ENCODE results near the gene DCTD. TPM values are rescaled to one million over a fixed set of nuclear protein-coding genes. Genes with fewer than 3 reads are reported as not detected.

The DCTD gene
- total RNA-seq, 1 donor from 2014 or later, result 93.4 TPM

DNA sequence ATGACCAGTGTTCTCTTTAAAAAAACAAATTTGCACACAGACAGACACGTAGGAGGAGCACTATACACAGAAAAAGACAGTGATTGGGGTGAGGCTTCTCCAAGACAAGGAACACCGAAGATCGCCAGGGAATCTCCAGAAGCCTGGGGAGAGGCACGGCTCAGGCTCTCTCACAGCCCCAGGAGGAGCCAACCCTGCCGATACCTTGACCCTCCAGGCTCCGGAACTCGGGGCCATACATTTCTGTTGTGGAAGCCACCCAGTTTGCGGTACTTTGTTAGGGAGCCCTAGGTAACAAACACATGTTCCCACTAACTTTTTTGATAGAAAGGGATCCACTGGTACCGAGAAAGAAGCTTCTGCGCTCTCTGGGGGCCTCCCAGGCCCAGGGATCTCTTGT is 55.8 kb downstream of the DCTD start:
- Histone ChIP-seq H3K4me3 (no peak overlapping the region), H4K20me1 (ENCODE audit: low read depth) (no peaks in the 10 kb centered on the region), H3K4me2 (no peak overlapping the region), H3K4me1 (peaks cover 7% of the 10 kb centered on the region), H3F3A (ENCODE audit: low read depth) (no peaks in the 10 kb centered on the region), H3K9me3 (ENCODE audit: low read depth) (no peaks in the 10 kb centered on the region), H3K79me2 (ENCODE audit: low read depth) (no peaks in the 10 kb centered on the region), H3K27ac (no peak overlapping the region), H3K36me3 (no peaks in the 10 kb centered on the region), H3K9ac (no peak overlapping the region), H3K27me3 (no peaks in the 10 kb centered on the region), H2AFZ (replicated peaks) (no peak overlapping the region)
- no peak overlapping the region for H3K4me3 Mint-ChIP-seq
- DNase-seq (ENCODE audit: low spot score), result no peak
- TF ChIP-seq EZH2 (IDR thresholded peaks at IDR 0.05) (no peak), EZH2phosphoT487 (IDR thresholded peaks at IDR 0.05) (no peak)
- TF ChIP-seq, protein P1, sequence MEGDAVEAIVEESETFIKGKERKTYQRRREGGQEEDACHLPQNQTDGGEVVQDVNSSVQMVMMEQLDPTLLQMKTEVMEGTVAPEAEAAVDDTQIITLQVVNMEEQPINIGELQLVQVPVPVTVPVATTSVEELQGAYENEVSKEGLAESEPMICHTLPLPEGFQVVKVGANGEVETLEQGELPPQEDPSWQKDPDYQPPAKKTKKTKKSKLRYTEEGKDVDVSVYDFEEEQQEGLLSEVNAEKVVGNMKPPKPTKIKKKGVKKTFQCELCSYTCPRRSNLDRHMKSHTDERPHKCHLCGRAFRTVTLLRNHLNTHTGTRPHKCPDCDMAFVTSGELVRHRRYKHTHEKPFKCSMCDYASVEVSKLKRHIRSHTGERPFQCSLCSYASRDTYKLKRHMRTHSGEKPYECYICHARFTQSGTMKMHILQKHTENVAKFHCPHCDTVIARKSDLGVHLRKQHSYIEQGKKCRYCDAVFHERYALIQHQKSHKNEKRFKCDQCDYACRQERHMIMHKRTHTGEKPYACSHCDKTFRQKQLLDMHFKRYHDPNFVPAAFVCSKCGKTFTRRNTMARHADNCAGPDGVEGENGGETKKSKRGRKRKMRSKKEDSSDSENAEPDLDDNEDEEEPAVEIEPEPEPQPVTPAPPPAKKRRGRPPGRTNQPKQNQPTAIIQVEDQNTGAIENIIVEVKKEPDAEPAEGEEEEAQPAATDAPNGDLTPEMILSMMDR (IDR thresholded peaks at IDR 0.05), result no peak
- peaks cover 4% of the 10 kb centered on the region for H3K9me3 Mint-ChIP-seq
- H3K4me1 Mint-ChIP-seq, result peaks cover 23% of the 10 kb centered on the region
- H3K27me3 Mint-ChIP-seq (ENCODE audit: insufficient read depth, low read depth), result no peaks in the 10 kb centered on the region
- no peak overlapping the region for H3K27ac Mint-ChIP-seq
- peaks cover 2% of the 10 kb centered on the region for H3K36me3 Mint-ChIP-seq

DNA sequence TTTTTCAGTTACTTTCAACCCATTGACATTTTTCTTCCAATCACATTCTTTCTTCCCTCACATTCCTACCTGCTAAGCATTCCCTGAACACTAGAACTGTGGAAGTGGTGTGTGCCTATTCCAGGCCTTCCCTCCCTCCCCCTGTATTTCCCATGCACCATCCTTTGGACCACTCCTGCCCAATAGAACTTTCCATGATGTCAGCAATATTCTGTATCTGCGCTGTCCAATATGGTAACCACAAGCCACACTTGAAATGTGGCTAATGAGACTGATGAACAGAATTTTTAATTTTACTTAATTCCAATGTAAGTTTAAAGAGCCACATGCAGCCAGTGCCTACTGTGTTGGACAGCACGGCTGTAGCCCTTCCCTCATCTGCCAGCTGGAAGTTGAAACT is 57.5 kb downstream of the DCTD start:
- peaks cover 6% of the 10 kb centered on the region for H3K9me3 Mint-ChIP-seq
- no peak overlapping the region for H3K4me3 Mint-ChIP-seq
- Histone ChIP-seq H3K9me3 (ENCODE audit: low read depth) (no peaks in the 10 kb centered on the region), H3K9ac (no peak overlapping the region), H3F3A (ENCODE audit: low read depth) (no peaks in the 10 kb centered on the region), H3K27me3 (no peaks in the 10 kb centered on the region), H2AFZ (replicated peaks) (no peak overlapping the region), H4K20me1 (ENCODE audit: low read depth) (no peaks in the 10 kb centered on the region), H3K27ac (no peak overlapping the region), H3K79me2 (ENCODE audit: low read depth) (no peaks in the 10 kb centered on the region), H3K36me3 (no peaks in the 10 kb centered on the region), H3K4me1 (no peaks in the 10 kb centered on the region), H3K4me2 (no peak overlapping the region), H3K4me3 (no peak overlapping the region)
- no peak for TF ChIP-seq EZH2phosphoT487 (IDR thresholded peaks at IDR 0.05)
- TF ChIP-seq, protein P1 (IDR thresholded peaks at IDR 0.05), result no peak
- TF ChIP-seq EZH2 (IDR thresholded peaks at IDR 0.05), result no peak
- no peak for DNase-seq (ENCODE audit: low spot score)
- no peaks in the 10 kb centered on the region for H3K27me3 Mint-ChIP-seq (ENCODE audit: insufficient read depth, low read depth)
- H3K4me1 Mint-ChIP-seq, result peaks cover 20% of the 10 kb centered on the region
- peaks cover 2% of the 10 kb centered on the region for H3K36me3 Mint-ChIP-seq
- H3K27ac Mint-ChIP-seq, result no peak overlapping the region

DNA sequence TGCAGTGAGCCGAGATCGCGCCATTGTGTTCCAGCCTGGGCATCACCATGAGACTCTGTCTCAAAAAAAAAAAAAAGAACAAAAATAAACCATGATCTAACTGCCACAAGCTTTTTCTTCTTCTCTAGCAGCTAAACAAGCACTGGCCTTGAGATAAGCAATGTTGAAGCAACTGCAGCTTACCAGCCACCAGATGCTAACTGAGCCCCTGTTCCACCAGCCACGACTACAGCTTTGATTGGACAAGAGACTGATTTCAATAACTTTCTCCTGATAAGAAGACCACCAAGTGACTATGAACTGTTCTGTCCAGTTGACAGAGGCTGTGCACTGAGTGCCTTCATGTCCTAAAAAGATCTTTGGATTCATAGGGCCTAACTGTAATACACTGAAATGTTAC is 58.5 kb downstream of the DCTD start:
- H3K9ac ChIP-seq, result no peak overlapping the region
- H3K27me3 ChIP-seq, result no peaks in the 10 kb centered on the region
- no peak overlapping the region for H3K27ac ChIP-seq
- no peak overlapping the region for H3K27ac Mint-ChIP-seq
- no peaks in the 10 kb centered on the region for H3K4me1 ChIP-seq
- no peaks in the 10 kb centered on the region for H3K27me3 Mint-ChIP-seq (ENCODE audit: insufficient read depth, low read depth)
- TF ChIP-seq, protein P1 (IDR thresholded peaks at IDR 0.05), result no peak
- TF ChIP-seq EZH2phosphoT487 (IDR thresholded peaks at IDR 0.05) (no peak), EZH2 (IDR thresholded peaks at IDR 0.05) (no peak)
- H3K4me3 Mint-ChIP-seq, result no peak overlapping the region
- H3K79me2 ChIP-seq (ENCODE audit: low read depth), result no peaks in the 10 kb centered on the region
- H3F3A ChIP-seq (ENCODE audit: low read depth), result no peaks in the 10 kb centered on the region
- no peaks in the 10 kb centered on the region for H4K20me1 ChIP-seq (ENCODE audit: low read depth)
- peaks cover 18% of the 10 kb centered on the region for H3K4me1 Mint-ChIP-seq
- DNase-seq (ENCODE audit: low spot score), result no peak
- H3K4me3 ChIP-seq, result no peak overlapping the region
- no peak overlapping the region for H2AFZ ChIP-seq (replicated peaks)
- no peaks in the 10 kb centered on the region for H3K9me3 ChIP-seq (ENCODE audit: low read depth)
- H3K36me3 ChIP-seq, result no peaks in the 10 kb centered on the region
- H3K9me3 Mint-ChIP-seq, result peaks cover 13% of the 10 kb centered on the region
- H3K36me3 Mint-ChIP-seq, result peaks cover 2% of the 10 kb centered on the region
- no peak overlapping the region for H3K4me2 ChIP-seq
